H1 (cell line): ENCODE data around the gene RCC2. TPM values are rescaled to one million over a fixed set of nuclear protein-coding genes. Genes with fewer than 3 reads are reported as not detected.

Experiments
- EGR1 ChIP-seq: IDR thresholded peaks from 2 replicates; pipeline ENCODE4 v1.6.1; 2011; ENCODE audit warnings: low read depth, low read length, borderline replicate concordance
- NANOG ChIP-seq: IDR thresholded peaks from 2 replicates; pipeline ENCODE4 v1.6.1; 2011; ENCODE audit warnings: low read length, low read depth, mild to moderate bottlenecking, inconsistent platforms; ENCODE audit not compliant: insufficient read depth, poor library complexity, severe bottlenecking
- polyA plus RNA-seq, 7 experiments: library from polyadenylated mRNA; depleted of rRNA in 3 of 7; stranded (reverse) in 5 of 7; unstranded in 2 of 7; fragments of >200 nt in 5 of 7; fragments of 200-250 nt in 2 of 7; gene quantifications; 1 replicate in 5 of 7; 2 replicates in 1 of 7; 4 replicates in 1 of 7; pipeline versions ENCODE4 v1.2.1 to v1.2.3, GENCODE V29; 2011 to 2013; ENCODE audit warnings: missing spikeins in 2 of 7, mixed read lengths in 2 of 7
- total RNA-seq: library from RNA; stranded (reverse); fragmentation: NEBNext Ultra II Directional; extraction: Animal tissue kit (Norgen Biotek cat#: 25700); gene quantifications from 2 replicates; pipeline ENCODE4 v1.2.1, GENCODE V29; 2021
- TF ChIP-seq, protein P1 (sequence below): IDR thresholded peaks from 2 replicates; pipeline ENCODE4 v1.6.1; 2011; ENCODE audit warnings: low read length, improper control_type of control experiment

Gene RCC2
- total and polyA plus RNA-seq, 2 of the 8 experiments (the other 6 are each of a cell fraction or from before 2014, with no cell fraction given) = 229 to 455 TPM

DNA sequence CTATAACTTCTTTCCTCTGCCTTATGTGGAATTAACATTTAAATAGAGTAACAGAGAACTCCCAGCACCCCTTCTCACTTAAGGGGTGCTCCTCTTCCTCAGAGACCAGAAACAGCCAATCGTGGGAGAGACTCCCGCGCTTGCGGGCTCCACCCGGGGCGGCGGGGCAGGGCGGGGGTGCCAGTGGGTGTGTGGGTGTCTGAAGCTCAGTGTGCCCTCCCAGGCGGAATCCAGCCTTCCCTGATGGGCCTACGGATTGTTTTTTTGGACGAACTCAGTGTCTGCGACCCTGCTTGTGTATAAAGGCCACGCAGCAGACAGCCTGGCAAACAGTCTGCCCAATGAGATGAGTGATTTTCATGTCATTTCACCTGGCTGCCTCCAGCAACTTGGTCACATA, 6.2 kb downstream of the RCC2 start (continued):
- no peak for TF ChIP-seq EGR1
- TF ChIP-seq, protein P1, sequence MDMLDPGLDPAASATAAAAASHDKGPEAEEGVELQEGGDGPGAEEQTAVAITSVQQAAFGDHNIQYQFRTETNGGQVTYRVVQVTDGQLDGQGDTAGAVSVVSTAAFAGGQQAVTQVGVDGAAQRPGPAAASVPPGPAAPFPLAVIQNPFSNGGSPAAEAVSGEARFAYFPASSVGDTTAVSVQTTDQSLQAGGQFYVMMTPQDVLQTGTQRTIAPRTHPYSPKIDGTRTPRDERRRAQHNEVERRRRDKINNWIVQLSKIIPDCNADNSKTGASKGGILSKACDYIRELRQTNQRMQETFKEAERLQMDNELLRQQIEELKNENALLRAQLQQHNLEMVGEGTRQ = no peak
- TF ChIP-seq NANOG = no peak
